Middle frontal gyrus (tissue), 1 donor: ENCODE measurements around the gene EPSTI1.
"Not testable (repeated sequence)": the region's sequence is repeated elsewhere in the genome, so short reads cannot be mapped to it uniquely, and the experiment has no call there.

Experiments used
- DNase-seq: peaks from one replicate; pipeline ENCODE4 v3.0.0-alpha.2; 2015; ENCODE audit warnings: low spot score; ENCODE audit errors: extremely low spot score

The EPSTI1 gene

GRCh38 chr13:43005460-43006236 is 13.6 kb upstream of the EPSTI1 start:
- no peak for DNase-seq

GRCh38 chr13:43003729-43004128 is 11.7 kb upstream of the EPSTI1 start:
- no peak for DNase-seq

GRCh38 chr13:43003010-43003409 is 11.0 kb upstream of the EPSTI1 start:
- DNase-seq = no peak

DNA sequence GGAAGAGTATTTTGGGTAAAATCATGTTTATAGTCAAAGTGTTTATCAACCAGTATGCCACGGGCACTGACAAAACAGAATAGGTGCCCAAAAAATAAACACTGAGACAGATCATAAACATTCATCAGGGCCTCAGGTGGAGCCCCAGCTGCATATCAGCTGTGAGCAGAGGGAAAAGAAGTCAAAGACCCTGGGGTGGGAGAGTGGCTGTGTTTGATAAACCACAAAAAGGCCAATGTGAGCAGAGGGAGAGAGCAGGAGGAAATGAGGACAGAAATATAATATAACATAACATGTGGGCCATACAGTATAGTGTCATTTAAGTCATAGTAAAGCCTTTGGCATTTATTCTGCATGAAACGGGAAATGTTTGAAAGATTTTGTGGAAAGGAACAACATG is 10.0 kb upstream of the EPSTI1 start:
- DNase-seq = no peak

- DNase-seq = no peak
Observed at GRCh38 chr13:43000676-43001075, 8.6 kb upstream of the EPSTI1 start.

GRCh38 chr13:42999491-42999890 is 7.5 kb upstream of the EPSTI1 start:
- DNase-seq = no peak

DNA sequence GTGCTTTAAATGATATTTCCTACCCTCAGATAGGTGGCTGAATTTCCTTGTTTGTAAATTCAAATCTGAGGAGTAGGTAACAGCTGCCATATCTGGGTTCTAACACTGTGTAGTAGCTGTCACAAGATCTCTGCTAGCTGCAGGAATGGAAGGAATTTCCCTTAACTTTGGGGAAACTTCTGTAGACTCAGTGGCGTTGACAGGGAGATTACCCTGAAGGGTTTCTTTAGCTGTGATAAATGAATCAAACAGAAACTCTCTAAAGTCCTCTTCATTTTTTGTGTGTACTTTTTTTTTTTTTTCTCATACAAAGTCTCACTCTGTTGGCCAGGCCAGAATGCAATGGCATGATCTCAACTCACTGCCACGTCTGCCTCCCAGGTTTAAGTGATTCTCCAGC is 5.3 kb upstream of the EPSTI1 start:
- no peak for DNase-seq

DNA sequence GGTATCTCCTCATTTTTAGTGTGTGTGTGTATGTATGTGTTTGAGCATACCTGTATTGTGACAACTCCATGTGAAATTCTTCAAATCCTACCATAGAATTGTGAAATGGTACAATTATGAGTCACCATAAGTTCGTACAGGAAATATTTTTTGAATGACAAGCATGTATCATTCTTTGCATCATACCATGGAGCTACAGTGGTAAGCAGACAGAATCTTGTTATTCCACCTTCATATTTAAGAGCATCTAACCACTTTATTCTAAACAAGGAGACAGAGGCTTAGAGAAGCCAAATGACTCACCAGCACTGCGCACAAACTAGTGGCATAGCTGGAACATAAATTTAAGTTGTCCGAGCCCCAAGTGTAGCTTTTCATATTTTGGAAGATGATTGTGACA is 4.5 kb upstream of the EPSTI1 start:
- no peak for DNase-seq

DNA sequence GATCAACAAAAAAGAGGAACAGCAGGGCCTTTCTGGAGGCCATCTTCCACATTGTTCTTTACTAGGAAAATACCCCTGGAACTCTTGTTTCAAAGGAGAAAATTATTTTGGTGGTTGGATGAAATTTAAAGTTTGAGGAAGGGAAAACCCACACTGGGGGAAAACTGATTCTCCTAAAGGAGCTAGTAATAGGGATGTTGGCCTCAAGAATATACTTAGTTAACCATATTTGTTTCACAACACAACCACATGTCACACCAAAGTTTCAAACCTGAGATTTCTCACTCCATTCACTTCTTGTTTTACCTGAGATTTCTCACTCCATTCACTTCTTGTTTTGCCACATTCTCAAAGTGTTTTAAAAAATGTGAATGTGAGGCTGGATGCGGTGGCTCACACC is 2.8 kb upstream of the EPSTI1 start:
- no peak for DNase-seq

- DNase-seq = no peak
Observed at GRCh38 chr13:42992764-42993122, 702 bp upstream of the EPSTI1 start.

GRCh38 chr13:42991233-42991897 is 676 bp downstream of the EPSTI1 start:
- DNase-seq = not testable (repeated sequence)

DNA sequence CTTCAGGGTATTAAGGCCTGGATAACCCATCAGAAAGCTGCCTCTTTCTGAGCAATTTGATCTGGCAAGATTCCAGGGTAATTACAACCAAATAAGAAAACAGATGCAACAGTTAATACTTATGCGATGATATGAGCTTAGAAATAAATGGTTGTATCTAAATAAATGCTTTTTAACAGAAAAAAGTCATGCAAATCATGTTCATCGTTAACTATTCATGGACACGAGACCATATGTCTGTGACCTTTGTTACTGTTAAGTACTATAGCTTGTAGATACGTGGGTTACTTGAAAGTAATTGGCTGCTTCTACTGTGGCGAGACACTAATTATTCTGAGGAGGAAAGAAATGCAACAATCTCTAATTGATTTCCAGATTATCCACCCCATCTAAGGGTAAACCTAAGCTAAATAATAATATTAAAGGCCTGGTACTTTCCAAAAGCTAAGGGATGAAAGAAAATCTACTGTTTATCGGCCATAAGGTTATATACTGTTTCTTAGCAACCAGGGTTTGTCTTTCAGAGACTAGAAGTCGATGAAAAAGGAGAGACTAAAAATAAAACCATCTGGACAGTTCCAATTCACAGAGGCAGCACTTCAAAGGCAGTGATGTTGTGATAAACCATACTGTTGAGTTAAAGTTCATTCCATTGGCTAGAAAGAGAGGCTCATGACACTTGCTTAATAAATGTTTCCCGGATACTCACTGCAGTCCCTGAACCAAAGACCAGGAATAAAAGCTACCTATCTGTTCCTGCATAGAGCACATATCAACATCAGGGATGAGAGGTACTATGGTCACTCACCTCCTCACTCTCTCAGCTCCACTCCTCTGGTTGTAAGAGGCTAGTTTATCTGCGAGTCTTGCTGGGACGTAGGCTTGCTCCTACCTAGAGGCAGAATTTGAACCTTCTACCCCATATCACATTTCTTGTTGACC is 1.5 kb downstream of the EPSTI1 start:
- DNase-seq = no peak

GRCh38 chr13:42986176-42986574 is 5.9 kb downstream of the EPSTI1 start:
- DNase-seq = no peak

DNA sequence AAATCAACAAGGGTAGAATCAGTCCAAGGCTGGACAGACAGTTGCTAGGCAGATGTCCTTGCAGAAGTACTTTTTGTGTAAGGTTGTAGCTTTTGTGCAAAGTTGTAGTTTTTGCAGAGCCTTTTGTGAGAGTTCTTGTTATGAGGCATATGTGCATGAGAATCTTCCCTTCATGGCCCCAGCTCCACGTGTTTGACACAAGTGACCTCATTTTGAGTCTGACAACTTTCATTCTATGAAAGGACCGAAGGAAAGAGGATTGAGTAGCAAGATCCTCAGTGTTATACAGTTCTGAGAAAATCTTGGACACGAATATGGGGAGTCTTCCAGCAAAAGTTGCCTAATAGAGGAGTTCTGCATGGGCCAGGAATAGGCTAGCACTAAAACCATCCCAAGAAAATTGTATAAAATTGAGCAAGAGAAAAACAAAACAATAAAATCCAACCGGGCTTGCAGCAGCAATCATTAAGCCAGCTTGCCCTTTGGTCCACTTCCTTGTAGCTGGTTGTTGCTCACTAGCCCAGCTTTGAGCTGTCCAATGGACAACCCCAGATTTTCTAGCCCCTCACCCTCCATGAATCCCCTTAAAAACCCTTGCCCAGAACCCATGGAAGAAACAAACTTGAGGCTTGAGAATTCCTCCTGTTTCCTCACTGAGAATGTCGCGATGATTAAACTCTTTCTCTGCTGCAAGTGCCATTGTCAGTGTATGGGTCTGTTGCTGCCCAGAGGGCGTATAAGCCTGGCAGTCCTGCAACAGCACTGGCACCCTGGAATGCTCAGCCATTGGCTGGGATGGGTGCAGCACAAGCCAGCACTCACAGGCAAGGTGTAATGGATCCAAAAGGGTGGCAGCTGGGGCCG is 6.5 kb downstream of the EPSTI1 start:
- no peak for DNase-seq

- DNase-seq = no peak
Observed at GRCh38 chr13:42984691-42985090, 7.3 kb downstream of the EPSTI1 start.

DNA sequence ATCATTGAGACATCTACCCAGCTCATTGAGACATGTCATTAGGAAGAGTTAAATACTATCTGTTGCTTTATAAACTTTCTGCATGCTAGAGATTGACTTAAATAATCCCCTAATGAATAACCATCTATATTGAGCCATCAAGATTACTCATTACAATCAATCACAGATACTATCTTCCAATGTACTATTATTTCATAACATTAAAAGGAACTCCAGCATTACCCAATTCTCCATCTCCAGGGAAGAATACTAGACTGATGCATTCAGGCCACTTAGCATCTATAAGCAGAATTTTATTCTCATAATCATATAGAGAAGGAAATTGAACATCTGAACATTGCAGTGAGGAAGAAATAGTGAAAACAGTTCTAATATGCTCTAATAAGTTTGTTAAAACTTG is 8.0 kb downstream of the EPSTI1 start:
- DNase-seq = no peak

DNA sequence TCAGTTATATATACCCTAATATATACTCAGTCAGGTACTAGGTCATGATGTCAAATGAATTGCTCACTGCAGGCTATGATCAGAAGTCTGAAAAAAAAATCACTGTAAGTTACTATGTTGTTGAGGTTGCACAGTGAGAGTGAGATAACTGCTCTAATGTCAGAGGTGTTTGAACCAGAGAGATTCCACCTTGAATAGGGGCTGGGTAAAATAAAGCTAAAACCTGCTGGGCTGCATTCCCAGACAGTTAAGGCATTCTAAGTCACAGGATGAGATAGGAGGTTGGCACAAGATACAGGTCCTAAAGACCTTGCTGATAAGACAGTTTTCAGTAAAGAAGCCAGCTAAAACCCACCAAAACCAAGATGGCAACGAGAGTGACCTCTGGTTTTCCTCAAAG is 10.2 kb downstream of the EPSTI1 start:
- DNase-seq = no peak

DNA sequence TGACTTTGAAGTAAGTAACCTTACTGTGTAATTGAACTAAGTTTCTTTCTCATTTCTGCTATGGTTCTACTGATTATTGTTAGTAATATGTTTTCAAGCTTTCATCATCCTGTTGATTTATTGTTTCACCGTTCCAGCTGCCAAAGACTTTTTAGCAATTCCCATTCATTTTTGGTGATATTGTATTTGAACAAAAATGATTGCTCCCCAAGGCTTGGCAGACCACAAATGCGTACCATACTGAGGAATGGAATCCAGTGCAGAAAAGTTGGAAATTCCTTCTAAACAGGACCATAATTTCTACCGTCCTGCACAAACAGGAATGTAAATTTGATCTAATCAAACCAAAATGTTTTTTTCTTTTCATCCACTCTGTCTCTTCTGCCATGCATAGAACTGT is 10.7 kb downstream of the EPSTI1 start:
- no peak for DNase-seq

GRCh38 chr13:42977219-42977659 is 14.8 kb downstream of the EPSTI1 start:
- DNase-seq = no peak

- DNase-seq = no peak
Observed at GRCh38 chr13:42976066-42976465, 16.0 kb downstream of the EPSTI1 start.

DNA sequence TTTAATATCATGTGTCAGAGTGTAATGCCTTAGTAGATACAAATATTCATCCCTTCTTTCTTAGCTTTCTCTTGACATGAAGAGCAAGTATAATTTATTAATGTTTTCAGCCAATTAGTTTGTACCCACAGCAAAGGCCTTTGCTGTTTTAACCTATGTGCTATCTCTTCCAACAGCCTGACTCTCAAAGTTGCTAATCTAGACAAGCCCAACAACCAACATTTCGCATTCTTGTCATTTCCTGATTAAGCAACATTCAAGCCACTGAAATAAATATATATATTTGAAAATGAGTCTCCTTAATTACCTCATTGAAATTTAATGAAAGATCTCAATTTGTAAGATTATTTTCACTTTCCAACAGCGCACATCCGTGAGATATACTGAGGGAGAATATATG is 18.5 kb downstream of the EPSTI1 start:
- DNase-seq = no peak
